H9 (cell line): ENCODE results near the gene RSBN1. TPM values are rescaled to one million over a fixed set of nuclear protein-coding genes. Genes with fewer than 3 reads are reported as not detected.

Experiments used
- DNase-seq: peaks from one replicate; pipeline ENCODE4 v3.0.0-alpha.2; 2017
- H2AFZ ChIP-seq: one replicate; pipeline ENCODE4 v1.6.1; 2013; ENCODE audit warnings: mild to moderate bottlenecking, low read length, control low read depth, moderate library complexity
- H2AK5ac ChIP-seq: 2 replicates; pipeline ENCODE4 v1.6.1; 2013; ENCODE audit warnings: low read length, control low read depth, mixed read lengths; ENCODE audit not compliant: insufficient read length
- H2BK120ac ChIP-seq: one replicate; pipeline ENCODE4 v1.6.1; 2013; ENCODE audit warnings: low read depth, mild to moderate bottlenecking, low read length, control low read depth, inconsistent platforms; ENCODE audit not compliant: poor library complexity, severe bottlenecking
- H2BK12ac ChIP-seq: 2 replicates; pipeline ENCODE4 v1.6.1; 2013; ENCODE audit warnings: low read length, control low read depth, mixed read lengths, low read depth; ENCODE audit not compliant: insufficient read length
- H2BK15ac ChIP-seq: 2 replicates; pipeline ENCODE4 v1.6.1; 2013; ENCODE audit warnings: low read depth, low read length, control low read depth
- H2BK20ac ChIP-seq: one replicate; pipeline ENCODE4 v1.6.1; 2013; ENCODE audit warnings: low read depth, mild to moderate bottlenecking, low read length, control low read depth, inconsistent platforms; ENCODE audit not compliant: poor library complexity, severe bottlenecking
- H2BK5ac ChIP-seq: 2 replicates; pipeline ENCODE4 v1.6.1; 2013; ENCODE audit warnings: low read length, control low read depth, mixed read lengths; ENCODE audit not compliant: insufficient read length
- H3K14ac ChIP-seq: 2 replicates; pipeline ENCODE4 v1.6.1; 2013; ENCODE audit warnings: low read length, control low read depth; ENCODE audit not compliant: insufficient read depth
- H3K18ac ChIP-seq: 2 replicates; pipeline ENCODE4 v1.6.1; 2013; ENCODE audit warnings: low read depth, mild to moderate bottlenecking, mixed read lengths, low read length, control low read depth; ENCODE audit not compliant: insufficient read length
- H3K23ac ChIP-seq: 2 replicates; pipeline ENCODE4 v1.6.1; 2013; ENCODE audit warnings: low read length, control low read depth, mixed read lengths, low read depth; ENCODE audit not compliant: insufficient read length
- H3K23me2 ChIP-seq: 2 replicates; pipeline ENCODE4 v1.6.1; 2013; ENCODE audit warnings: low read depth, mild to moderate bottlenecking, mixed read lengths, low read length, control low read depth; ENCODE audit not compliant: insufficient read length, poor library complexity, severe bottlenecking
- H3K27ac ChIP-seq: 2 replicates; pipeline ENCODE4 v1.5.1; 2013; ENCODE audit warnings: low read length, control low read depth, mixed read lengths, low read depth; ENCODE audit not compliant: insufficient read length
- H3K27me3 ChIP-seq: 2 replicates; pipeline ENCODE4 v1.6.1; 2013; ENCODE audit warnings: low read length, control low read depth, inconsistent platforms; ENCODE audit not compliant: insufficient read depth
- H3K4ac ChIP-seq: 2 replicates; pipeline ENCODE4 v1.6.1; 2013; ENCODE audit warnings: low read depth, mild to moderate bottlenecking, control low read depth, inconsistent platforms, low read length, moderate library complexity
- H3K4me1 ChIP-seq: 2 replicates; pipeline ENCODE4 v1.6.1; 2013; ENCODE audit warnings: low read length, control low read depth, inconsistent platforms; ENCODE audit not compliant: insufficient read depth
- H3K4me2 ChIP-seq: 2 replicates; pipeline ENCODE4 v1.6.1; 2013; ENCODE audit warnings: low read length, control low read depth, mixed read lengths; ENCODE audit not compliant: insufficient read length, insufficient read depth
- H3K56ac ChIP-seq: 2 replicates; pipeline ENCODE4 v1.6.1; 2013; ENCODE audit warnings: low read depth, mild to moderate bottlenecking, mixed read lengths, low read length, control low read depth; ENCODE audit not compliant: insufficient read length
- H3K79me1 ChIP-seq: 2 replicates; pipeline ENCODE4 v1.6.1; 2013; ENCODE audit warnings: low read depth, mild to moderate bottlenecking, moderate library complexity, low read length, control low read depth, inconsistent platforms; ENCODE audit not compliant: insufficient read depth, poor library complexity, severe bottlenecking
- H3K79me2 ChIP-seq: 2 replicates; pipeline ENCODE4 v1.6.1; 2013; ENCODE audit warnings: low read length, control low read depth, inconsistent platforms; ENCODE audit not compliant: insufficient read depth
- H3K9ac ChIP-seq: 2 replicates; pipeline ENCODE4 v1.6.1; 2013; ENCODE audit warnings: low read length, control low read depth, mixed read lengths; ENCODE audit not compliant: insufficient read length; ENCODE audit errors: extremely low read depth
- H3K9me3 ChIP-seq: one replicate; pipeline ENCODE4 v1.6.1; 2013; ENCODE audit warnings: low read depth, low read length, inconsistent platforms; ENCODE audit not compliant: control insufficient read depth
- H3T11ph ChIP-seq: one replicate; pipeline ENCODE4 v1.6.1; 2013; ENCODE audit warnings: mild to moderate bottlenecking, low read length, control low read depth, inconsistent platforms
- H4K20me1 ChIP-seq: one replicate; pipeline ENCODE4 v1.6.1; 2013; ENCODE audit not compliant: control insufficient read depth, insufficient read length, insufficient read depth
- H4K5ac ChIP-seq: 2 replicates; pipeline ENCODE4 v1.6.1; 2013; ENCODE audit warnings: low read depth, mild to moderate bottlenecking, mixed read lengths, low read length, control low read depth; ENCODE audit not compliant: insufficient read length
- H4K8ac ChIP-seq: replicated peaks from 2 replicates; pipeline ENCODE4 v1.6.1; 2013; ENCODE audit warnings: low read length, control low read depth, mixed read lengths, low read depth; ENCODE audit not compliant: insufficient read length
- H4K91ac ChIP-seq: 2 replicates; pipeline ENCODE4 v1.6.1; 2013; ENCODE audit warnings: low read depth, mild to moderate bottlenecking, moderate library complexity, mixed read lengths, low read length, control low read depth; ENCODE audit not compliant: insufficient read length
- H3K27ac Mint-ChIP-seq, 3 experiments: 2 replicates in 2 of 3; 3 replicates in 1 of 3; pipeline ENCODE4 v1.8.0; 2020 to 2021; ENCODE audit warnings: mixed read lengths in 3 of 3, mild to moderate bottlenecking in 1 of 3, moderate library complexity in 1 of 3
- H3K27me3 Mint-ChIP-seq: 2 replicates; pipeline ENCODE4 v1.8.0; 2021; ENCODE audit warnings: low read depth, mild to moderate bottlenecking, moderate library complexity, mixed read lengths
- H3K36me3 Mint-ChIP-seq, 3 experiments: 2 replicates in 2 of 3; 3 replicates in 1 of 3; pipeline ENCODE4 v1.8.0; 2020 to 2021; ENCODE audit warnings: low read depth in 3 of 3, mixed read lengths in 3 of 3; ENCODE audit not compliant: insufficient read depth in 1 of 3
- H3K4me1 Mint-ChIP-seq, 2 experiments: 2 replicates each; pipeline ENCODE4 v1.8.0; 2020; ENCODE audit warnings: mixed read lengths in 2 of 2
- H3K4me3 Mint-ChIP-seq, 2 experiments: 2 replicates in 1 of 2; 3 replicates in 1 of 2; pipeline ENCODE4 v1.8.0; 2020 to 2021; ENCODE audit warnings: mild to moderate bottlenecking in 2 of 2, mixed read lengths in 2 of 2, moderate library complexity in 1 of 2
- H3K9me3 Mint-ChIP-seq, 2 experiments: 2 replicates in 1 of 2; 3 replicates in 1 of 2; pipeline ENCODE4 v1.8.0; 2020; ENCODE audit warnings: mild to moderate bottlenecking in 2 of 2, mixed read lengths in 2 of 2, moderate library complexity in 1 of 2
- CTCF ChIP-seq: fragments of 200-600 bp; sonication (generic); conservative IDR thresholded peaks from 3 replicates; pipeline ENCODE4 v1.8.0; 2021; ENCODE audit warnings: antibody characterized with exemption, mild to moderate bottlenecking
- WGBS: extraction: QIAGEN DNeasy Blood & Tissue Kit; methylation state at CpG from one replicate; pipeline ENCODE4 v1.1.7; 2013; ENCODE audit warnings: missing lambda C conversion rate, low lambda C conversion rate, mixed read lengths; ENCODE audit not compliant: insufficient read length; ENCODE audit errors: extremely low coverage; 5-methylcytosine and 5-hydroxymethylcytosine counted together
- total RNA-seq: library from RNA; stranded (reverse); gene quantifications from 2 replicates; pipeline ENCODE4 v1.2.1, GENCODE V29; 2021

The RSBN1 gene
- total RNA-seq, 1 experiment from 2014 or later, result 11.0 TPM

- H3K27ac Mint-ChIP-seq, result peak overlapping the region in 1 of 3 experiments; percentile 79; a peak in 1 of 7 replicates
- no peaks in the 10 kb centered on the region for H3K9me3 Mint-ChIP-seq
- Histone ChIP-seq H4K8ac (no peak overlapping the region), H3K23ac (no peak overlapping the region), H3T11ph (no peak overlapping the region), H2BK20ac (no peak overlapping the region), H3K27ac (no peak overlapping the region), H3K9me3 (no peaks in the 10 kb centered on the region), H3K14ac (no peak overlapping the region), H4K91ac (no peak overlapping the region), H4K5ac (no peak overlapping the region), H3K18ac (no peak overlapping the region), H3K4me1 (no peaks in the 10 kb centered on the region), H3K56ac (no peak overlapping the region), H4K20me1 (no peaks in the 10 kb centered on the region), H2BK5ac (no peak overlapping the region), H3K79me1 (no peaks in the 10 kb centered on the region), H2AFZ (no peak overlapping the region), H2AK5ac (no peak overlapping the region), H3K23me2 (no peaks in the 10 kb centered on the region), H2BK120ac (no peak overlapping the region), H3K27me3 (no peaks in the 10 kb centered on the region), H2BK15ac (no peak overlapping the region), H3K79me2 (no peaks in the 10 kb centered on the region), H3K9ac (no peak overlapping the region), H3K4me2 (no peak overlapping the region), H3K4ac (no peak overlapping the region), H2BK12ac (no peak overlapping the region)
- no peak for DNase-seq
- H3K36me3 Mint-ChIP-seq, result peaks cover 14 to 45% (median 41%) of the 10 kb centered on the region in 3 experiments
- no peaks in the 10 kb centered on the region for H3K4me1 Mint-ChIP-seq
- TF ChIP-seq CTCF, result no peak
- WGBS, result no CpG with 5 or more reads among the region's 2 CpGs
- H3K27me3 Mint-ChIP-seq, result no peaks in the 10 kb centered on the region
- no peak overlapping the region for H3K4me3 Mint-ChIP-seq
These were observed 77.8 kb downstream of the RSBN1 start for GRCh38 chr1:113734357-113735055.
